SK-N-MC (cell line): Measurements from ENCODE around the gene ISL1.

Experiments
- EZH2 ChIP-seq: fragments of 200-600 bp; sonication (generic); IDR thresholded peaks from one replicate; pipeline ENCODE4 v1.6.1; 2017; ENCODE audit warnings: antibody characterized with exemption
- FOXP2 ChIP-seq: optimal IDR thresholded peaks from 2 replicates; pipeline ENCODE3; 2011; ENCODE audit warnings: mild to moderate bottlenecking, moderate library complexity; ENCODE audit not compliant: insufficient read depth; ENCODE audit errors: extremely low read length, control extremely low read depth
- POLR2AphosphoS5 ChIP-seq: IDR thresholded peaks from 2 replicates; pipeline ENCODE4 v1.6.1; 2012; ENCODE audit warnings: mild to moderate bottlenecking, low read depth, low read length, borderline replicate concordance

DNA sequence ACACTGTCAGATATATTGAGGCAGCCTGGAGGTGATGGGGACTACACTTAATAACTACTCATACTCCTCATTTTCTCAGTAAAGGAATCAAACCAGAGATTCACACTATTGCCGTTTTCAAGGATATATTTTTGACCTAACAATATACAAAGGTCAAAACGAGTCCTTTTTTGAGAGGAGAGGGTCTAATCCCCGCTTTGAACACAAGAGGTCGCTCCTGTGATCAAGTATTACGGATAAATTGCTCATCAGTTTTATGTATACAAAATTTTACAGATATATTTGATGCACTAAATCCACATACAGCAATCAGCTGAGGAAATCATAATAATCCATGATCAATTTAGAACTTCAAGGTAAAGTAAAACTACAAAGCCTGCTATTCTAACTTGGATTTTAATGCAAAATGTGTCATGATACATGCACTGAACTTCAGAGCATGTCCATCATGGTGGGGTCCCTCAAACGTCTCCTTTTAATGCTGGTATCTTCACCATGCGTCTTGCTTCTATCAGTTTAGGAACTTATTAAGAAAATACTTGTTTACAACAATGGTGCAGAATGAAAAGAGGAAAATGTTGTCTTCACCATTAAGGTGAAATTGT, 2.5 kb upstream of the ISL1 start:
- TF ChIP-seq EZH2, result no peak
- no peak for TF ChIP-seq POLR2AphosphoS5
- no peak for TF ChIP-seq FOXP2
